GF-D8 (cell line): ENCODE measurements around the gene PDE8B.

ENCODE experiments used
- DNase-seq: peaks from one replicate; lab custom pipeline; 2025; lab: John Stamatoyannopoulos, UW

Gene PDE8B

GRCh38 chr5:77400645-77401044 is 190.2 kb downstream of the PDE8B start:
- no peak for DNase-seq

GRCh38 chr5:77402796-77403195 is 192.3 kb downstream of the PDE8B start:
- DNase-seq: no peak

- DNase-seq: no peak
These were observed 196.7 kb downstream of the PDE8B start for GRCh38 chr5:77407152-77407551.

GRCh38 chr5:77409870-77410621 is 199.6 kb downstream of the PDE8B start:
- no peak for DNase-seq

- no peak for DNase-seq
These were observed 202.6 kb downstream of the PDE8B start for GRCh38 chr5:77413049-77413448.

GRCh38 chr5:77418162-77418561 is 207.7 kb downstream of the PDE8B start:
- no peak for DNase-seq

- no peak for DNase-seq
These were observed 208.4 kb downstream of the PDE8B start for GRCh38 chr5:77418601-77419581.

- no peak for DNase-seq
These were observed 209.4 kb downstream of the PDE8B start for GRCh38 chr5:77419644-77420582.

GRCh38 chr5:77420940-77421339 is 210.5 kb downstream of the PDE8B start:
- no peak for DNase-seq

GRCh38 chr5:77423022-77423750 is 212.7 kb downstream of the PDE8B start:
- no peak for DNase-seq

- no peak for DNase-seq
These were observed 214.4 kb downstream of the PDE8B start for GRCh38 chr5:77424921-77425320.

GRCh38 chr5:77425420-77425819 is 214.9 kb downstream of the PDE8B start:
- DNase-seq: no peak

GRCh38 chr5:77425998-77426659 is 215.6 kb downstream of the PDE8B start:
- no peak for DNase-seq

- DNase-seq: no peak
These were observed 216.2 kb downstream of the PDE8B start for GRCh38 chr5:77426670-77427069.

- DNase-seq: no peak
These were observed 217.5 kb downstream of the PDE8B start for GRCh38 chr5:77427998-77428397.

GRCh38 chr5:77428526-77428925 is 218.0 kb downstream of the PDE8B start:
- DNase-seq: no peak

- no peak for DNase-seq
These were observed 220.2 kb downstream of the PDE8B start for GRCh38 chr5:77430726-77431125.

- no peak for DNase-seq
These were observed 220.8 kb downstream of the PDE8B start for GRCh38 chr5:77431286-77431685.

- DNase-seq: no peak
These were observed 221.2 kb downstream of the PDE8B start for GRCh38 chr5:77431719-77432118.

- DNase-seq: no peak
These were observed 226.7 kb downstream of the PDE8B start for GRCh38 chr5:77437194-77437593.

GRCh38 chr5:77438071-77438470 is 227.6 kb downstream of the PDE8B start:
- DNase-seq: no peak
